ENCODE data around the gene ERCC8. TPM values are rescaled to one million over a fixed set of nuclear protein-coding genes. Genes with fewer than 3 reads are reported as not detected.
A peak's percentile ranks its signal among the peaks of the same experiment; 100 is the strongest.

ERCC8 gene
- total RNA-seq, 1 donor from 2014 or later, result 30.4 TPM

GRCh38 chr5:60843386-60843935 lies 101.4 kb downstream of the ERCC8 start:
- H3K36me3 ChIP-seq (ENCODE audit: control insufficient read depth, insufficient read depth, low read length), result no peaks in the 10 kb centered on the region
- no peak for DNase-seq (ENCODE audit: low read depth)
- no peaks in the 10 kb centered on the region for H3K27me3 ChIP-seq (ENCODE audit: control insufficient read depth, insufficient read depth, low read length)
- no peak for TF ChIP-seq CTCF (IDR thresholded peaks at IDR 0.05; ENCODE audit: insufficient read depth, low read length, poor library complexity, severe bottlenecking)
- H3K4me3 ChIP-seq (ENCODE audit: low read depth, low read length), result peak overlapping the region; percentile 87

- no peak for DNase-seq (ENCODE audit: low read depth)
- H3K4me3 ChIP-seq (ENCODE audit: low read depth, low read length), result peak overlapping the region; percentile 87
- no peaks in the 10 kb centered on the region for H3K27me3 ChIP-seq (ENCODE audit: control insufficient read depth, insufficient read depth, low read length)
- no peaks in the 10 kb centered on the region for H3K36me3 ChIP-seq (ENCODE audit: control insufficient read depth, insufficient read depth, low read length)
- TF ChIP-seq CTCF (IDR thresholded peaks at IDR 0.05; ENCODE audit: insufficient read depth, low read length, poor library complexity, severe bottlenecking), result no peak
Observed at GRCh38 chr5:60842871-60843385, 101.9 kb downstream of the ERCC8 start.

- DNase-seq (ENCODE audit: low read depth), result no peak
- TF ChIP-seq CTCF (IDR thresholded peaks at IDR 0.05; ENCODE audit: insufficient read depth, low read length, poor library complexity, severe bottlenecking), result no peak
- no peaks in the 10 kb centered on the region for H3K27me3 ChIP-seq (ENCODE audit: control insufficient read depth, insufficient read depth, low read length)
- H3K36me3 ChIP-seq (ENCODE audit: control insufficient read depth, insufficient read depth, low read length), result no peaks in the 10 kb centered on the region
- H3K4me3 ChIP-seq (ENCODE audit: low read depth, low read length), result no peak overlapping the region
Observed at GRCh38 chr5:60841361-60841760, 103.5 kb downstream of the ERCC8 start.

- Histone ChIP-seq H3K27me3 (ENCODE audit: control insufficient read depth, insufficient read depth, low read length) (no peaks in the 10 kb centered on the region), H3K36me3 (ENCODE audit: control insufficient read depth, insufficient read depth, low read length) (no peaks in the 10 kb centered on the region), H3K4me3 (ENCODE audit: low read depth, low read length) (no peak overlapping the region)
- no peak for DNase-seq (ENCODE audit: low read depth)
- no peak for TF ChIP-seq CTCF (IDR thresholded peaks at IDR 0.05; ENCODE audit: insufficient read depth, low read length, poor library complexity, severe bottlenecking)
Observed at GRCh38 chr5:60836131-60836530, 108.7 kb downstream of the ERCC8 start.

- no peak overlapping the region for H3K4me3 ChIP-seq (ENCODE audit: low read depth, low read length)
- no peak for DNase-seq (ENCODE audit: low read depth)
- no peaks in the 10 kb centered on the region for H3K27me3 ChIP-seq (ENCODE audit: control insufficient read depth, insufficient read depth, low read length)
- no peak for TF ChIP-seq CTCF (IDR thresholded peaks at IDR 0.05; ENCODE audit: insufficient read depth, low read length, poor library complexity, severe bottlenecking)
- H3K36me3 ChIP-seq (ENCODE audit: control insufficient read depth, insufficient read depth, low read length), result no peaks in the 10 kb centered on the region
Observed at GRCh38 chr5:60835554-60835953, 109.3 kb downstream of the ERCC8 start.

GRCh38 chr5:60833520-60833919 lies 111.3 kb downstream of the ERCC8 start:
- no peak for DNase-seq (ENCODE audit: low read depth)
- TF ChIP-seq CTCF (IDR thresholded peaks at IDR 0.05; ENCODE audit: insufficient read depth, low read length, poor library complexity, severe bottlenecking), result no peak
- no peaks in the 10 kb centered on the region for H3K27me3 ChIP-seq (ENCODE audit: control insufficient read depth, insufficient read depth, low read length)
- no peaks in the 10 kb centered on the region for H3K36me3 ChIP-seq (ENCODE audit: control insufficient read depth, insufficient read depth, low read length)
- no peak overlapping the region for H3K4me3 ChIP-seq (ENCODE audit: low read depth, low read length)

Data from kidney epithelial cell (primary cell).